ENCODE measurements around the gene BTBD9.

Gene BTBD9

GRCh38 chr6:38213251-38213658 is 426.5 kb downstream of the BTBD9 start:
- ATAC-seq (ENCODE audit: insufficient read depth, low read depth), result no peak
- Histone ChIP-seq H3K27ac (ENCODE audit: low read length) (no peak overlapping the region), H3K4me1 (ENCODE audit: insufficient read depth, low read length) (no peaks in the 10 kb centered on the region), H3K36me3 (ENCODE audit: insufficient read depth, low read length) (no peaks in the 10 kb centered on the region), H4K20me1 (ENCODE audit: insufficient read depth, low read length) (peaks cover 2% of the 10 kb centered on the region; the same call in 1 of the 2 replicates), H3K4me2 (ENCODE audit: insufficient read depth, low read length) (no peak overlapping the region), H3K4me3 (ENCODE audit: low read depth in 1 of 2, low read length in 2 of 2) (no peak overlapping the region), H3K27me3 (ENCODE audit: insufficient read depth, low read length, poor library complexity) (no peaks in the 10 kb centered on the region), H3K9me3 (ENCODE audit: insufficient read depth, low read length, severe bottlenecking) (no peaks in the 10 kb centered on the region), H3K79me2 (ENCODE audit: insufficient read depth, low read length) (no peaks in the 10 kb centered on the region), H2AFZ (ENCODE audit: low read depth, low read length) (no peak overlapping the region), H3K9ac (ENCODE audit: low read depth, low read length) (no peak overlapping the region)
- no peak for DNase-seq
- TF ChIP-seq CTCF (IDR thresholded peaks at IDR 0.05; ENCODE audit: borderline replicate concordance, extremely low read depth, low read length, poor library complexity, severe bottlenecking), result no peak
- TF ChIP-seq EZH2 (IDR thresholded peaks at IDR 0.05; ENCODE audit: borderline replicate concordance, low read depth, low read length, severe bottlenecking), result no peak

GRCh38 chr6:38212579-38212978 is 427.1 kb downstream of the BTBD9 start:
- Histone ChIP-seq H3K4me2 (ENCODE audit: insufficient read depth, low read length) (no peak overlapping the region), H3K9me3 (ENCODE audit: insufficient read depth, low read length, severe bottlenecking) (no peaks in the 10 kb centered on the region), H3K36me3 (ENCODE audit: insufficient read depth, low read length) (no peaks in the 10 kb centered on the region), H3K27ac (ENCODE audit: low read length) (no peak overlapping the region), H3K4me3 (ENCODE audit: low read depth in 1 of 2, low read length in 2 of 2) (no peak overlapping the region), H2AFZ (ENCODE audit: low read depth, low read length) (no peak overlapping the region), H3K9ac (ENCODE audit: low read depth, low read length) (no peak overlapping the region), H3K79me2 (ENCODE audit: insufficient read depth, low read length) (no peaks in the 10 kb centered on the region), H4K20me1 (ENCODE audit: insufficient read depth, low read length) (peaks cover 2% of the 10 kb centered on the region; the same call in 1 of the 2 replicates), H3K27me3 (ENCODE audit: insufficient read depth, low read length, poor library complexity) (no peaks in the 10 kb centered on the region), H3K4me1 (ENCODE audit: insufficient read depth, low read length) (no peaks in the 10 kb centered on the region)
- ATAC-seq (ENCODE audit: insufficient read depth, low read depth) (no peak), DNase-seq (no peak)
- TF ChIP-seq EZH2 (IDR thresholded peaks at IDR 0.05; ENCODE audit: borderline replicate concordance, low read depth, low read length, severe bottlenecking) (no peak), CTCF (IDR thresholded peaks at IDR 0.05; ENCODE audit: borderline replicate concordance, extremely low read depth, low read length, poor library complexity, severe bottlenecking) (no peak)

GRCh38 chr6:38212116-38212515 is 427.6 kb downstream of the BTBD9 start:
- H4K20me1 ChIP-seq (ENCODE audit: insufficient read depth, low read length), result peaks cover 2% of the 10 kb centered on the region; the same call in 1 of the 2 replicates
- no peak overlapping the region for H3K4me3 ChIP-seq (ENCODE audit: low read depth in 1 of 2, low read length in 2 of 2)
- no peak overlapping the region for H3K4me2 ChIP-seq (ENCODE audit: insufficient read depth, low read length)
- no peaks in the 10 kb centered on the region for H3K27me3 ChIP-seq (ENCODE audit: insufficient read depth, low read length, poor library complexity)
- no peak for DNase-seq
- no peaks in the 10 kb centered on the region for H3K79me2 ChIP-seq (ENCODE audit: insufficient read depth, low read length)
- H3K36me3 ChIP-seq (ENCODE audit: insufficient read depth, low read length), result no peaks in the 10 kb centered on the region
- H3K27ac ChIP-seq (ENCODE audit: low read length), result no peak overlapping the region
- H2AFZ ChIP-seq (ENCODE audit: low read depth, low read length), result no peak overlapping the region
- no peaks in the 10 kb centered on the region for H3K4me1 ChIP-seq (ENCODE audit: insufficient read depth, low read length)
- H3K9ac ChIP-seq (ENCODE audit: low read depth, low read length), result no peak overlapping the region
- no peak for TF ChIP-seq EZH2 (IDR thresholded peaks at IDR 0.05; ENCODE audit: borderline replicate concordance, low read depth, low read length, severe bottlenecking)
- TF ChIP-seq CTCF (IDR thresholded peaks at IDR 0.05; ENCODE audit: borderline replicate concordance, extremely low read depth, low read length, poor library complexity, severe bottlenecking), result no peak
- no peak for ATAC-seq (ENCODE audit: insufficient read depth, low read depth)
- no peaks in the 10 kb centered on the region for H3K9me3 ChIP-seq (ENCODE audit: insufficient read depth, low read length, severe bottlenecking)

Measured in DND-41 (cell line).